PC-9 (cell line): ENCODE results near the gene PPP3R1. TPM values are rescaled to one million over a fixed set of nuclear protein-coding genes. Genes with fewer than 3 reads are reported as not detected.

Source experiments
- BruUV-seq: library from RNA; stranded (reverse); fragments of 400-500 nt; replicated peaks from 2 replicates; lab custom pipeline; 2021; lab: Mats Ljungman, UMichigan
- CTCF ChIA-PET: fragments of 300-600 bp; sonication (Branson Sonifier 250); formaldehyde crosslinking; loops from one replicate; lab custom pipeline; 2022; ENCODE audit warnings: antibody characterized with exemption; lab: Charles Lee
- POLR2A ChIA-PET: fragments of 300-600 bp; sonication (Branson Sonifier 250); formaldehyde crosslinking; loops from one replicate; lab custom pipeline; 2022; ENCODE audit warnings: antibody characterized with exemption; ENCODE audit not compliant: unreplicated experiment; lab: Charles Lee
- DNase-seq, 2 experiments: peaks; one replicate each; pipeline versions ENCODE4 v3.0.0 to v3.0.0-alpha.2; 2015 to 2022; ENCODE audit warnings: mixed read lengths in 1 of 2
- H2AFZ ChIP-seq: fragments of 200-600 bp; sonication (generic); 2 replicates; pipeline ENCODE4 v1.8.1; 2017; ENCODE audit warnings: antibody characterized with exemption
- H3F3A ChIP-seq: fragments of 200-600 bp; sonication (generic); 2 replicates; pipeline ENCODE4 v1.8.1; 2017; ENCODE audit warnings: antibody characterized with exemption, mild to moderate bottlenecking, low read depth; ENCODE audit not compliant: insufficient read depth
- H3K27ac ChIP-seq: fragments of 200-600 bp; sonication (generic); 2 replicates; pipeline ENCODE4 v1.6.1; 2016; ENCODE audit warnings: mixed run types
- H3K27me3 ChIP-seq: fragments of 200-600 bp; sonication (generic); 2 replicates; pipeline ENCODE4 v1.6.1; 2016; ENCODE audit warnings: low read depth, mixed run types; ENCODE audit not compliant: insufficient read depth
- H3K36me3 ChIP-seq: fragments of 200-600 bp; sonication (generic); 2 replicates; pipeline ENCODE4 v1.6.1; 2016; ENCODE audit warnings: low read depth, mixed run types
- H3K4me1 ChIP-seq: fragments of 200-600 bp; sonication (generic); replicated peaks from 2 replicates; pipeline ENCODE4 v1.6.1; 2016; ENCODE audit warnings: mixed run types; ENCODE audit not compliant: insufficient read depth
- H3K4me2 ChIP-seq: fragments of 200-600 bp; sonication (generic); 2 replicates; pipeline ENCODE4 v1.6.1; 2017; ENCODE audit warnings: mixed run types
- H3K4me3 ChIP-seq: fragments of 200-600 bp; sonication (generic); 2 replicates; pipeline ENCODE4 v1.6.1; 2016; ENCODE audit warnings: mixed run types
- H3K79me2 ChIP-seq: fragments of 200-600 bp; sonication (generic); 2 replicates; pipeline ENCODE4 v1.6.1; 2017; ENCODE audit warnings: low read depth, mixed run types
- H3K9me2 ChIP-seq: fragments of 200-600 bp; sonication (generic); 2 replicates; pipeline ENCODE4 v1.8.1; 2017; ENCODE audit warnings: mild to moderate bottlenecking; ENCODE audit not compliant: insufficient read depth
- H3K9me3 ChIP-seq: fragments of 200-600 bp; sonication (generic); 2 replicates; pipeline ENCODE4 v1.8.1; 2016; ENCODE audit warnings: low read depth; ENCODE audit not compliant: insufficient read depth
- H4K20me1 ChIP-seq: fragments of 200-600 bp; sonication (generic); 2 replicates; pipeline ENCODE4 v1.8.1; 2017; ENCODE audit not compliant: insufficient read depth
- CTCF ChIP-seq: fragments of 200-600 bp; sonication (generic); conservative IDR thresholded peaks from 2 replicates; pipeline ENCODE4 v1.6.1; 2017; ENCODE audit warnings: mixed run types, antibody characterized with exemption, mild to moderate bottlenecking, moderate library complexity
- EZH2 ChIP-seq: fragments of 200-600 bp; sonication (generic); IDR thresholded peaks from 2 replicates; pipeline ENCODE4 v1.8.0; 2017; ENCODE audit warnings: antibody characterized with exemption, low read depth
- intact Hi-C: fragments of 100-400 bp; cut with micrococcal nuclease; formaldehyde crosslinking; loops from one replicate; pipeline ENCODE4 v1.10.0; 2022; ENCODE audit not compliant: unreplicated experiment
- total RNA-seq: library from RNA; stranded (reverse); gene quantifications from 2 replicates; pipeline ENCODE4 v1.2.3, GENCODE V29; 2021

PPP3R1 gene
- total RNA-seq, 1 experiment from 2014 or later: 67.5 TPM

- intact Hi-C loops: no loop called here
- no peak overlapping the region for H3K4me2 ChIP-seq
Measured at GRCh38 chr2:68190991-68191731, 61.2 kb downstream of the PPP3R1 start.

GRCh38 chr2:68189991-68190784, 62.1 kb downstream of the PPP3R1 start:
- TF ChIP-seq CTCF (no peak), EZH2 (no peak)
- DNase-seq: no peak
- H3K9me2 ChIP-seq: no peaks in the 10 kb centered on the region
- no peak overlapping the region for H3K4me2 ChIP-seq
- intact Hi-C loops: loop anchor here (5.0 kb wide), 1 partner anchor 62 kb away; the partner anchor contains the start of gene PPP3R1
- no peak overlapping the region for H3K4me3 ChIP-seq
- peaks cover 37% of the 10 kb centered on the region for H3F3A ChIP-seq
- no peaks in the 10 kb centered on the region for H3K9me3 ChIP-seq
- ChIA-PET CTCF (no interaction called here), POLR2A (interaction anchor here (0.7 kb wide), 1 partner anchor 32 kb away, joined by 3 read pairs; the partner anchor contains the start of gene PNO1)
- H3K4me1 ChIP-seq: peaks cover 28% of the 10 kb centered on the region
- H3K27me3 ChIP-seq: no peaks in the 10 kb centered on the region
- peaks cover 12% of the 10 kb centered on the region; the same call in 1 of the 2 replicates for H3K36me3 ChIP-seq
- H2AFZ ChIP-seq: no peak overlapping the region
- H4K20me1 ChIP-seq: no peaks in the 10 kb centered on the region; the same call in 1 of the 2 replicates
- peaks cover 80% of the 10 kb centered on the region for H3K79me2 ChIP-seq
- no TSS peak for BruUV-seq
- H3K27ac ChIP-seq: peak overlapping the region; percentile 40; the same call in 1 of the 2 replicates

More at GRCh38 chr2:68190991-68191731, 61.2 kb downstream of the PPP3R1 start:
- Histone ChIP-seq H2AFZ (no peak overlapping the region), H3K4me1 (peaks cover 28% of the 10 kb centered on the region), H4K20me1 (no peaks in the 10 kb centered on the region; the same call in 1 of the 2 replicates), H3K9me3 (no peaks in the 10 kb centered on the region), H3K79me2 (peaks cover 88% of the 10 kb centered on the region), H3K36me3 (peaks cover 5% of the 10 kb centered on the region; the same call in 1 of the 2 replicates), H3K9me2 (no peaks in the 10 kb centered on the region), H3K27ac (peak overlapping the region; percentile 40; the same call in 1 of the 2 replicates), H3F3A (peaks cover 42% of the 10 kb centered on the region), H3K27me3 (no peaks in the 10 kb centered on the region), H3K4me3 (no peak overlapping the region)
- ChIA-PET POLR2A (no interaction called here), CTCF (interaction anchor here (0.8 kb wide), 1 partner anchor 59 kb away, joined by 5 read pairs; no protein-coding TSS in a partner anchor)
- DNase-seq: peak in 1 of 2 experiments; percentile 53
- BruUV-seq: no TSS peak
- TF ChIP-seq EZH2: no peak
- TF ChIP-seq CTCF: no peak

- Histone ChIP-seq H3K36me3 (peaks cover 20% of the 10 kb centered on the region; the same call in 1 of the 2 replicates), H3K4me1 (peaks cover 14% of the 10 kb centered on the region), H3K4me2 (no peak overlapping the region), H3K9me2 (no peaks in the 10 kb centered on the region), H3K9me3 (no peaks in the 10 kb centered on the region), H3K79me2 (peaks cover 67% of the 10 kb centered on the region), H4K20me1 (no peaks in the 10 kb centered on the region; the same call in 1 of the 2 replicates), H3K27ac (no peak overlapping the region), H3K27me3 (no peaks in the 10 kb centered on the region), H3F3A (peaks cover 32% of the 10 kb centered on the region), H2AFZ (no peak overlapping the region), H3K4me3 (no peak overlapping the region)
- intact Hi-C loops: loop anchor here (5.0 kb wide), 1 partner anchor 63 kb away; the partner anchor contains the start of gene PPP3R1
- CTCF ChIA-PET: no interaction called here
- DNase-seq: no peak
- BruUV-seq: no TSS peak
- POLR2A ChIA-PET: no interaction called here
- TF ChIP-seq CTCF (no peak), EZH2 (no peak)
Measured at GRCh38 chr2:68188831-68189230, 63.5 kb downstream of the PPP3R1 start.
